ENCODE data around the gene NEK2.

DNA sequence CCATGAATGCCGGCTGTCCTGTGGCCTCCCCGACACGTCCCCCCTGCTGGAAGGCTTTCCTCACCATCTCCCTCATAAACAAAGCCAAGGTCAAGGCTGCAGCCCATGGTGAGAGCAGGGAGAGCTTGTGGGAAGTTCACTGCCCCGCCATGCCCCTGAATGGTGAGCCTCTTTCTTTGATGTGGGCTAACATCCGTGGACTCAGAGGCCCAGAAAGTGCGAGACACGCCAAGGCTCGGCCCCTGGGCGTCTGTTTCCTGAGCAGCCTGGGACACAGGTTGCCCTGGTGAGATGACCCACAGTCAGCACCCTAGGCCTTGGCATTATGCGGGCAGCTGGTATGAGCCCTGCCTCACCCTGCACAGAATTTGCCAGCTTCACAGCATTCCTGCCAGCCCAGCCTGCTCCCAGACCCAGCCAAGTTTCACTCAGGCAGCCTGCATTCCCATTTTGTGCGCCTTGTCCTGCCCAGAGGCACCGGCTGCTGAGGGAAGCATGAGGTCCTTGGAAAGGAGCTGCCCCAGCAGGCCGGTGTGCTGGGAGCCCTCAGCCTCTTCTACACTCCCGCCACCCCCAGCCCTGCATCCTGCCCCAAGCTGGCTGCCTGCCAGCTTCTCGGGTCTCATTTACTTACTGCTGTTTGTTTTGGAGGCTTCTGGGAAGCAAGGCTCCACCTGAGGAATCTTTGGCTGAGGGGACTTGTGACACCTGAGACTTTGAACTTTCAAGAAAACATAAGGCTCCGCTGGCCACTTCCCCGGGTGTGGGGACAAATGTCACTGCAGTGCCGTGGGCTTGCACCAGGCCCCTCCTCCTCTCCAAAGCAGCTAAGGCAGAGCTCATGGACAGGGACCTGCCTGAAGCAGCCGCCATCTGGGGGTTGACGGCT, 31.9 kb downstream of the NEK2 start:
- TF ChIP-seq, protein P1, sequence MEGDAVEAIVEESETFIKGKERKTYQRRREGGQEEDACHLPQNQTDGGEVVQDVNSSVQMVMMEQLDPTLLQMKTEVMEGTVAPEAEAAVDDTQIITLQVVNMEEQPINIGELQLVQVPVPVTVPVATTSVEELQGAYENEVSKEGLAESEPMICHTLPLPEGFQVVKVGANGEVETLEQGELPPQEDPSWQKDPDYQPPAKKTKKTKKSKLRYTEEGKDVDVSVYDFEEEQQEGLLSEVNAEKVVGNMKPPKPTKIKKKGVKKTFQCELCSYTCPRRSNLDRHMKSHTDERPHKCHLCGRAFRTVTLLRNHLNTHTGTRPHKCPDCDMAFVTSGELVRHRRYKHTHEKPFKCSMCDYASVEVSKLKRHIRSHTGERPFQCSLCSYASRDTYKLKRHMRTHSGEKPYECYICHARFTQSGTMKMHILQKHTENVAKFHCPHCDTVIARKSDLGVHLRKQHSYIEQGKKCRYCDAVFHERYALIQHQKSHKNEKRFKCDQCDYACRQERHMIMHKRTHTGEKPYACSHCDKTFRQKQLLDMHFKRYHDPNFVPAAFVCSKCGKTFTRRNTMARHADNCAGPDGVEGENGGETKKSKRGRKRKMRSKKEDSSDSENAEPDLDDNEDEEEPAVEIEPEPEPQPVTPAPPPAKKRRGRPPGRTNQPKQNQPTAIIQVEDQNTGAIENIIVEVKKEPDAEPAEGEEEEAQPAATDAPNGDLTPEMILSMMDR (IDR thresholded peaks at IDR 0.05; ENCODE audit: low read depth, low read length): no peak
- TF ChIP-seq, protein P2, sequence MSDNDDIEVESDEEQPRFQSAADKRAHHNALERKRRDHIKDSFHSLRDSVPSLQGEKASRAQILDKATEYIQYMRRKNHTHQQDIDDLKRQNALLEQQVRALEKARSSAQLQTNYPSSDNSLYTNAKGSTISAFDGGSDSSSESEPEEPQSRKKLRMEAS (IDR thresholded peaks at IDR 0.05; ENCODE audit: low read depth, low read length): no peak
- no peak for TF ChIP-seq POLR2A (IDR thresholded peaks at IDR 0.05; ENCODE audit: extremely low read depth, insufficient read length)
- no peak for TF ChIP-seq MYC (IDR thresholded peaks at IDR 0.05; ENCODE audit: low read depth, low read length)
